Measurements from ENCODE around the gene LMX1B.

LMX1B gene

GRCh38 chr9:126605792-126606482, 7.8 kb upstream of the LMX1B start:
- no peak for DNase-seq

- DNase-seq: no peak
Observed at GRCh38 chr9:126606483-126606870, 7.3 kb upstream of the LMX1B start.

- DNase-seq: no peak
Observed at GRCh38 chr9:126607086-126607485, 6.6 kb upstream of the LMX1B start.

- DNase-seq: no peak
Observed at GRCh38 chr9:126607731-126608130, 6.0 kb upstream of the LMX1B start.

GRCh38 chr9:126608551-126608950, 5.2 kb upstream of the LMX1B start:
- DNase-seq: no peak

GRCh38 chr9:126609191-126609590, 4.5 kb upstream of the LMX1B start:
- DNase-seq: no peak

- DNase-seq: no peak
Observed at GRCh38 chr9:126609711-126610388, 3.9 kb upstream of the LMX1B start.

- DNase-seq: no peak
Observed at GRCh38 chr9:126611193-126611591, 2.5 kb upstream of the LMX1B start.

- DNase-seq: peak; percentile 55
Observed at GRCh38 chr9:126611592-126612325, 2.0 kb upstream of the LMX1B start.

- DNase-seq: no peak
Observed at GRCh38 chr9:126612326-126612812, 1.4 kb upstream of the LMX1B start.

GRCh38 chr9:126612813-126613641, 701 bp upstream of the LMX1B start:
- DNase-seq: no peak

- DNase-seq: no peak
Observed at GRCh38 chr9:126614088-126614454, 343 bp downstream of the LMX1B start.

GRCh38 chr9:126614455-126615244, 922 bp downstream of the LMX1B start:
- no peak for DNase-seq

GRCh38 chr9:126615245-126615790, 1.6 kb downstream of the LMX1B start:
- peak; percentile 15 for DNase-seq

GRCh38 chr9:126615791-126616447, 2.2 kb downstream of the LMX1B start:
- DNase-seq: no peak

- DNase-seq: no peak
Observed at GRCh38 chr9:126616521-126616976, 2.8 kb downstream of the LMX1B start.

GRCh38 chr9:126617003-126617822, 3.5 kb downstream of the LMX1B start:
- no peak for DNase-seq

GRCh38 chr9:126617823-126618165, 4.1 kb downstream of the LMX1B start:
- DNase-seq: no peak

GRCh38 chr9:126618190-126618584, 4.5 kb downstream of the LMX1B start:
- no peak for DNase-seq

All from activated effector memory CD4-positive, alpha-beta T cell treated with Interleukin-2 at 50 U/mL for 16 hours (primary cell).